OCI-LY7 (cell line): Measurements from ENCODE around the gene OR2M2.

Experiments used
- EZH2phosphoT487 ChIP-seq: fragments of 200-600 bp; sonication (generic); IDR thresholded peaks from 2 replicates; pipeline ENCODE4 v1.6.1; 2018; ENCODE audit warnings: low read depth, borderline replicate concordance, mild to moderate bottlenecking, mixed run types, antibody characterized with exemption, low read length, moderate library complexity, mixed read lengths
- TF ChIP-seq, protein P1 (sequence below): fragments of 200-600 bp; sonication (generic); conservative IDR thresholded peaks from 2 replicates; pipeline ENCODE4 v1.5.1; 2014; ENCODE audit warnings: mild to moderate bottlenecking, antibody characterized with exemption, low read length, moderate library complexity, mixed read lengths

DNA sequence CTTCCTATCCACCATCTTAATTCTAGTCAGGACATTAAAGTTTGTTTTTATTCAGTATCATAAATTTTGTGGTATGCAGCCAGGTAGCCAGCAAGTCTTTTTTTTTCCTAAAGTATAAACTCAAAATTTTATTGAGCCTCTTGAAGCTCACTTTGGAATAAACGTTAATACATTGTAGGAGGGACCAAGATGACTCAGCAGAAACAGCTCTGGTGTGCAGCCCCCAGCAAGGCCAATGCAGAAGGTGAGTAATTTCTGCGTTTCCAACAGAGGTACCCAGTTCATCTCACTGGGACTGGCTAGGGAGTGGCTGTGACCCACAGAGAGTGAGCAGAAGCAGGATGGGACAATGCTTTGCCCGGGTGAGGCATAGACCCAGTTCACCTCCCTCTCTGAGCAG lies 12.7 kb downstream of the OR2M2 start:
- TF ChIP-seq, protein P1, sequence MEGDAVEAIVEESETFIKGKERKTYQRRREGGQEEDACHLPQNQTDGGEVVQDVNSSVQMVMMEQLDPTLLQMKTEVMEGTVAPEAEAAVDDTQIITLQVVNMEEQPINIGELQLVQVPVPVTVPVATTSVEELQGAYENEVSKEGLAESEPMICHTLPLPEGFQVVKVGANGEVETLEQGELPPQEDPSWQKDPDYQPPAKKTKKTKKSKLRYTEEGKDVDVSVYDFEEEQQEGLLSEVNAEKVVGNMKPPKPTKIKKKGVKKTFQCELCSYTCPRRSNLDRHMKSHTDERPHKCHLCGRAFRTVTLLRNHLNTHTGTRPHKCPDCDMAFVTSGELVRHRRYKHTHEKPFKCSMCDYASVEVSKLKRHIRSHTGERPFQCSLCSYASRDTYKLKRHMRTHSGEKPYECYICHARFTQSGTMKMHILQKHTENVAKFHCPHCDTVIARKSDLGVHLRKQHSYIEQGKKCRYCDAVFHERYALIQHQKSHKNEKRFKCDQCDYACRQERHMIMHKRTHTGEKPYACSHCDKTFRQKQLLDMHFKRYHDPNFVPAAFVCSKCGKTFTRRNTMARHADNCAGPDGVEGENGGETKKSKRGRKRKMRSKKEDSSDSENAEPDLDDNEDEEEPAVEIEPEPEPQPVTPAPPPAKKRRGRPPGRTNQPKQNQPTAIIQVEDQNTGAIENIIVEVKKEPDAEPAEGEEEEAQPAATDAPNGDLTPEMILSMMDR: no peak
- TF ChIP-seq EZH2phosphoT487: no peak
